ENCODE data around the gene EEF2K.
"Not testable (repeated sequence)": the region's sequence is repeated elsewhere in the genome, so short reads cannot be mapped to it uniquely, and the experiment has no call there.

The EEF2K gene

DNA sequence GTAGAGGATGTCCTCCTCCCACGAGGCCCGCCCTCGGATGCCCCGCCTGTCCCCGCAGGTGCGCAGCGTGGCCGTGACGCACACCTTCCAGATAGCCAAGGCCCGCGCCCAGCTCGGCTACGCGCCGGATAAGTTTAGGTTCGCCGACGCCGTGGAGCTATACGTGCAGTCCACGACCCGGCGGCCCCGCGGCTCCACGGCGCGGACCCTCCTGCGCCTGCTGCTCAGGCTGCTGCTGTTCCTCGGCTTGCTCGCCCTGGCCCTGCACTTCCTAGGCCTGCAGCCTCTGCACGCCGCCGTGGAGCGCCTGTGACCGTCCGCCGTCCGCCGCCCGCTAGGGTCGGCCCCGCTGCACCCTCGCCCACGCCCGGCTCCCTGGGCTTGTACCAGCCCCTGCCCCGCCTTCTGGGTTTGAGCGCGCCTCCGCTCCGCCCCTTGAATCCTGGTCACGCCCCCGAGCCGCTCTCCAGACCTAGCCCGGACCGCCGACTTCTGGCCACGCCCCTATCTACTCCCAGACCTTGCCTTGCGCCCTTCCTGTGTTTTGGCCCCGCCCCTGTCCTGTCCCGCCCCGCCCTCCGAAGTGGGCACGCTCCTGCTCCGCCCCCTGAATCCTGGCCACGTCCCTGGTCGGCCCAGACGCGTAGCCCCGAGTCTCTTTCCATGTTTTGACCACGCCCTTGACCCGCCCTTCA lies 15.8 kb upstream of the EEF2K start:
- DNase-seq (ENCODE audit: low read depth) = peak; percentile 92

DNA sequence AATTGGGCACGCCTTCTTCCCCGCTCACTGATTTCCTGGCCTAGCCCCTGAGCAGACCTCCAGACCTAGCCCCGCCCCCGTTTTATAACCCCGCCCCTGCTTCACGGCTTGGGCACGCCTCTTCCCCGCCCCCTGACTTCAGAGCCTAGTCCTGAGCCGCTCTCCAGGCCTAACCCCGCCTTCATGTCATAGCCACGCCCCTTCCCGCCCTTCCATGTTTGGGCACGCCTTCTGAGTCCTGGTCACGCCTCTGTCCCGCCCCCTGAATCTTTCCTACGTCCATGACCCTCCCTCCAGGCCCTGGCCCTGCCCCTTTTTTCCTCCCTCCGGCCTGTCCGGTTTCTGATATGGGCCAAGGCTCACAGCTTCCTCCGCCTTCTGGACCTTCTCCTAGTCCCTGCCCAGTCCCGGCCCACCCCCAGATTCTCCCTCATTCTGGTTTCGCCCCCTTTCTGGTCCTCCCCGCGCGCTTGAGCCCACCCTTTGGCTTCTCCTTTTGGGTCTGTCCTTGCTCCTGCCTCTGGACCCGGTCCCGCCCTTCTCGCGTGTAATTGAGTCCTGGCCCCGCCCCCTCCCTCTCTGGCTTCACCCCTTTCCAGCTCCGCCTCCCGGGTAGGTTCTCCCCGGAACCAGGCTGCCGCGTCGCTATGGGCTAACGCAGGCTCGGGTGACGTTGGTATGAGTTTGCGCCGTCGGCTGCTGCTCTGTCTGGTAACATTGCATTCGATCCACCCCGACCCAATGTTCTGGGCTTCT lies 15.1 kb upstream of the EEF2K start:
- peak; percentile 99 for DNase-seq (ENCODE audit: low read depth)

DNA sequence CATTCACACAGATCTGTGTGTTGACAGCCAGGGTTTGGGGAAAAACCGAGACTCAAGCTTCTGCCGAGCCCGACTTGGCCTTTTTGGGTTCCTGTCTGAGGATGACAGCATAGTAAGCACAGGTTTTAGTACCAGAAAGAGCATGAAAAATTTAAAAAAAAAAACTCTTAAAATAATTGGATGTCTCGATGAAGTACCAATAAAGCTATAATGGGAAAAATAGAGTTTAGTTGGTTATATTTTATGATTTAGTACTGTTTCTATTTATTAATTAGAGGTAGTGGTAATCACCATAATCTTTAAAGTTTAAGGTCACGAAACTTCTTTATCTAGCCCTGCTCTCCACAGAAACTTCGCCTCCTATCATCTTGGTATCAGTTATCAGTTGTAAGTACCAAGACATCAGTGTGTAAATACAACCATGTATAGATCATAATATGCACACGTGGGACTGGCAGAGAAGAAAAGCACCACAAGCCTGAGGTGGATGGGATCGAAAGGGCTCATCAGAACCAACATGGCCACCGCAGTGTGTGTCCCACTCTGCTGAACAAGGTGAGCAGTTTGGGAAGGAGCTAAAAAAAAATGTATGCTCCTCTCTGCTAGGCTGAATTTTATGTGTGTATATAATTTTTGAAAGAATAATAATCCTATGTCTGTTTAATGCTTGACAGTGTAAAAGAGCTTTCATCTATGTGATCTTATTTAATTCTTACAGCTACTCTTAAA lies 14.4 kb upstream of the EEF2K start:
- DNase-seq (ENCODE audit: low read depth) = no peak

DNA sequence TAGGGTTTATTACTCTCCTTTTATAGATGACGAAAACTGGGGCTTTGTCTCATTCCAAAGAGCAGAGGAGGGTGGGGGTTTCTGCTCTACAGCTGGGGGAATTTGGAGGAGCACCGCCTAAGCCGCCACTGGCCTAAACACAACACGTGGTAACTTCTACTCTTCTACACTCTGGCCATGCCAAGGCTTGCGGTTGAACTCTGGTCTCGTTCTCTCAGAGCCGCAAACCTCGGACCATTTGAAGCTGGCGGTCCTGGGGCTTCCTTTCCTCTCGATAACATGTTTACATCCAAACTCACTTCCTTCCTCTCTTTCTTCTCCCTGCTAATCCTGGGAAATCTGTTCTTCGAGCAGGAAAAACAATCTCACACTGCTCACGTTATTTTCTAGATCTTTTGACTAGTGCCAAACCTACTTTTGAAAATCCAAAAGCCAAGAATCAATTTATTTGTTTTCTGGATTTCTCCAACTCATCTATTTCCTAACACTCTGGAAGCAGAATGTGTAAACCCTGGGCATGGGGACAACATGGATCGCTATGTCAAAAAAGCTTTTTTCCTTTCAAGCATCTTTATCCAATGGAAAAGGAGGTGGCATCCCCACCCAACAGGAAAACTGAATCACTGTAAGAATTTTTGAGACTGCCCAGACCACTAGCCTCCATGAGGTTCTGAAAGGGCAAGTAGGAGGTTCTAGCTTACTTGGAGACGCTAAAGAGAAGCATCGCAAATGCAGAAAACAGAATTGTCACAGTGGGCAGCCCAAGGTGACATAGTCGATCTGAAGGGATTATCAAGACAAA lies 13.6 kb upstream of the EEF2K start:
- peak; percentile 46 for DNase-seq (ENCODE audit: low read depth)

DNA sequence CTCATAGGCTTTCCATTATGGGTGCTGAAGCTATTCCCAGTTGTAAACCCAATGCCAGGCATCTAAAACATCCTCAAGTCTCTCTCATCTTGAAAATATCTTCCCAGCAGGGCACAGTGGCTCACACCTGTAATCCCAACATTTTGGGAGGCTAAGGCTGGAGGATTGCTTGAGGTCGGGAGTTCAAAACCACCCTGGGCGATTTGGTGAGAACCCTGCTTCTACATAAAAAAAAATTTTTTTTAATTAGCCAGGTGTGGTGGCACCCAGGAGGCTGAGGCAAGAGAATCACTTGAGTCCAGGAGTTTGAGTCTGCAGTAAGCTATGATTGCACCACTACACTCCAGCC lies 13.0 kb upstream of the EEF2K start:
- no peak for DNase-seq (ENCODE audit: low read depth)

DNA sequence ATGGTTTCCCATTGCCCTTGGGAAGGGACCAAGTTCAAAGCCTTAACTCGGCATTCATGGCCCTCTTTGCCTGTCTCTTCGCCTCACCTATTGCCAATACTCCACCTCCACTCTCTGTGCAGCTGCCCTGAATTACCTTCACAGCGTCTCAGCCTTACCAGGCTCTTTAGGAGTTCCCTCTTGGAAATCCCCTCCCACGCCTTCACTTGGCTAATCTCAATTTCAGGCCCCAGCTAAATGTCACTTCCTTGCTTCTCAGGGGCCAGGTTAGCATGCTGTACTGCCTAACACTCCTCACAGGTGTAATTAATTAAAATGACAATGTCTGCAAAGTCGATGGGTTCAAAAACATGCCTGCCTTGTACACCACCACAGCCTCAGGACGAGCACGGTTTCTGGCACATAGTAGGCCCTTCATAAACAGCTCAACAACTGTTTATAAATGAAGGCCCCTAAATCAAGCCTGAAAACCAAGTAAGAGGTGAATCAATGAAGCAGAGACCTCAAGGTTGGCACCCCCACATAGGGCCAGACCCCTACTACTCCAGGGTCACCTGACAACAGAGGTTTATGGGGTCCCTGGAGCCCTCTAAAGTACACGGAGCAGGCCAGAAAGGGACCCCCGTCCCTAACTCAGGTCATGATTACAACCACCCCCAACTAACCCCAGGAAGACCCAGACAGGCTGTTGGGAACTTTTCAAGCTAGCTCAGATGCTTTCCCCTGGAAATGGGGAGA lies 11.2 kb upstream of the EEF2K start:
- DNase-seq (ENCODE audit: low read depth) = peak; percentile 10

DNA sequence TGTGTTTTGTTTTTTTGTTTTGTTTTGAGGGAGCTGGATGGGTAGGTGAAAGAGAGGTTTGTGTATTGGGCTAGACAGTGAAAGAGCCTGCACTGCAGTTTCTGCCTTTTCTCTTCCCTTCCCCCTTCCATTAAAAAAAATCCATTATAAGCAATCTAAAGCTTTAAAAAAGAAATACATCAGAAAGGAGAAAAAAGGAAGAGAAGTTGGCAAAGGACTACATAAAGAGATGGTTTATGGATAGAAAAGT lies 10.7 kb upstream of the EEF2K start:
- no peak for DNase-seq (ENCODE audit: low read depth)

DNA sequence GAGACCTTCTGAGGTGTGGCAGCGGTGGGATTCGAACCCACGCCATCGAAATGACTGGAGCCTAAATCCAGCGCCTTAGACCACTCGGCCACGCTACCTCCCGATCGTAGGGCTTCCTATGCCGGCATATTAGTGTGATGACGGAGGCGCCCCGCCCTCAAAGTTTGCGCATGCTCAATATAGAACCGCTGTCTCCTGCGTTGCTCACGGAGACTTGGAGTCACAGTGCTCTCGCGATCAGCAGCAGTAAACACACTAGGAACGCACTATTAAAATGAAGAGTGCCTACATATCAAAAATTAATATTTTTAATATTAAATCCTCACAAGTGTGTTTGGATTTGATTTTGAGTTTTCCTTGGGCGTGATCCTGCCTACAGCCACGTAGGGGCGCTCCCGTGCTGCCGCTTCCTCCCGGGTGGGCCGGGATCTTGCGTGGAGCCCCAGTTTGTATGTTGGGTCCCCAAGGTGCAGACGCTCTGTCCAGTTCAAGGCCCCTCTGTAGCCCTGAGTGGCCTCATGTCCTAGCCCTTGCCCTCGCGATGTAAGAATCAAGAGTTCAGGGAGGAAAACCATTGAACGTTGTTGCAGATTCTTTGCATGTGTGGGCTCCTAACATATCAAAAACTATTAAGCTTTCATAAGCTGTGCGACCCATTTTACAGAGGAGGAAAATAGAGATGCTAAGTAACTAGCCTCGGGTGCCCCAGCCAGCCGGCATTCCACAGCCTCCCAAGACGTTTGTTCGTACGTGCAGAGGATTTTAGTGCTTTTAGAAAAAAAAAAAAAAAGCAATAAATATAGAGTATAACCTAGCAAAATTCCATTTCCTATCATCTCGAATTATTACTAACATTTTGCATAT lies 10.2 kb upstream of the EEF2K start:
- DNase-seq (ENCODE audit: low read depth) = peak; percentile 81

DNA sequence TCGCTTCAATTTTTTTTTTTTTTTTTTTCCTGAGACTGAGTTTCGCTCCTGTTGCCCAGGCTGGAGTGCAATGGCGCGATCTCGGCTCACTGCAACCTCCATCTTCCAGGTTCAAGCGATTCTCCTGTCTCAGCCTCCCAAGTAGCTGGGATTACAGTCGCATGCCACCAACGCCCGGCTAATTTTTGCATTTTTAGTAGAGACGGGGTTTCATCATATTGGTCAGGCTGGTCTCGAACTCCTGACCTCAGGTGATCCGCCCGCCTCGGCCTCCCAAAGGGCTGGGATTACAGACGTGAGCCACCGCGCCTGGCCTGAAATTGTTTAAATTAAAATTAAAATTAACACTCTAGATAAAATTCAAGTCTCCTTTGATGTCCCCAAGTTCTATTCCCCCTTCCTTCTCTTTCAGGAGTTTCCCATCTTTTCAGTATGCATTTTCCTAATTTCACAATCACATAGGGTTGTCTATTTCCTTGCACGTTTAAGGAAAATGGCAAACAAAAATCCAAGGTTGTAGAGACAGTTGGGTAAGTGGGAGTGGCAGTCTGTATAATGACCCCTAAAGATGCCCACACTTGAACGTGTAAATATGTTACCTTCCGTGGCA lies 9.4 kb upstream of the EEF2K start:
- not testable (repeated sequence) for DNase-seq (ENCODE audit: low read depth)

DNA sequence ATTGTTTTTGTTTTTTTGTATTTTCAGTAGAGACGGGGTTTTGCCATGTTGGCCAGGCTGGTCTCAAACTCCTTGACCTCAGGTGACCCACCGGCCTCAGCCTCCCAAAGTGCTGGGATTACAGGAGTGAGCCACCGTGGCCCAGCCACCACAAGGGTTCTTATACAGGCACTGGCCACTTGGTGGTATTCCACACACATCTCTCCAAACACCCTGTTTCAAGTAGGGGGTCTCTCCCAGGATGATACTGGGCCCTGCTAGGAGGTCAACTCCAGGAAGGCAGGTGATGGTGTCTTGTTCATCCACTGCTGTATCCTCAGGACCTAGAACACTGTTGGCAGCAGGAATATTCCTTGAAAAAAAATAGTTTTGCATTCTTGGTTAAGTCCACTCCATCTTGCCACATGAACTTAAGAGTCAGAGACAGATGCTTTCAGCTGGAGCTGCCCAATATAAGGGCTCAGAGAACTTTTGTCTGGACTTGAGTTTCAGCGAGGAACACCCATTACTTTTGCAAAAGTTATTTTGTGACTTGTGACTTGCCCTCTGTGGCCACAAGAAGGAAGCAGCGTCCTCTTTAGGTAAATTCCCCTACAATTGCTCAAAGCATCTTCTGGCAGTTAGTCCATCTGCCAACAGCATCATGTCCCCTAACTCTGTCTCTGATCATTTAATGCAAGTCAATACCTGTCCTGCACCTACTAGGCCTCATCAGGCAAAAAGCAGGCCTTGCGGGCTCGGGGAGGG lies 7.4 kb upstream of the EEF2K start:
- DNase-seq (ENCODE audit: low read depth) = no peak

DNA sequence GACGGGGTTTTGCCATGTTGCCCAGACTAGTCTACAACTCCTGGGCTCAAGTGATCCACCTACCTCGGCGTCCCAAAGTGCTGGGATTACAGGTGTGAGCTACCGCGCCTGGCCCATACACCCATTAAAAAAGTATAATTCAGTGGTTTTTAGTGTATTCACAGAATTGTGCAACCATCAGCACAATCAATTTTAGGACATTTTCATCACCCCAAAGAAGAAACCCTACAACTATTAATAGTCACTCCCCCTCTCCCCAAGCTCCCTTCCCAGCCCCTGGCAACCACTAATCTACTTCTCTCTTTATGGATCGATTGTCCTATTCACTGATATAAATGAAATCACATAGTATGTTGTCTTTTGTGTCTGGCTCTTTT lies 3.8 kb upstream of the EEF2K start:
- no peak for DNase-seq (ENCODE audit: low read depth)

DNA sequence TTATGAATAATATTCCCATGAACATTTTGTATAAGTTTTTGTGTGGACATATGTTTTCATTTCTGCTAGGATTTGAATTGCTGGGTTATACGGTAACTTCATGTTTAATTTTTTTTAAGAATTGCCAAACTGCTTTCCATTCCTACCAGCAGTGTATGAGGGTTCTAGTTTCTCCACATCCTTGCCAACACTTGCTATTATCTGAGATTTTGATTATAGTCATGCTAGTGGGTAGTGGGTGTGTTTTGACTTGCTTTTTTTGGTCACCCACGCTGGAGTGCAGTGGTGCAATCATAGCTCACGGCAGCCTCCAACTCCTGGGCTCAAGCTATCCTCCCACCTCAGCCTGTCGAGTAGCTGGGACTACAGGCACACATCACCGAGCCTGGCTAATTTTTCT lies 3.0 kb upstream of the EEF2K start:
- no peak for DNase-seq (ENCODE audit: low read depth)

DNA sequence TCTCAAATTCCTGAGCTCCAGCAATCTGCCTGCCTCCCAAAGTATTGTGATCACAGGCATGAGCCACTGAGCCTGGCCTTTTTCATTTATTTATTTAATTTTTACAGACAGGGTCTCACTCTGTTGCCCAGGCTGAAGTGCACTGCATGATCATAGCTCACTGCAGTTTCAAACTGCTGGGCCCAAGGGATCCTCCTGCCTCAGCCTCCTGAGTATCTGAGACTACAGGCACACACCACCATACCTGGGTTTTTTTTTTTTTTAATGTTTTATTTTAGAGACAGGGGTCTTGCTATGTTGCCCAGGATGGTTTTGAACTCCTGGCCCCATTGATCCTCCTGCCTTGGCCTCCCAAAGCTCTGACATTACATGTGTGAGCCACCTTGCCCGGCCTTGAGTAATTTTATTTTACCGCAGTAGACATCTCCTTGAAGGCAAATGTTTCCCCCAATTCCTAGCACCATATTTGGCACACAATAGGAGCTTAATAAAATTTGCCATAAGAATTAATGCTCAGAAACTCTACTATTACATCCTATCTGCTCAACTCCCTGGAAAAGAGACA lies 1.9 kb upstream of the EEF2K start:
- no peak for DNase-seq (ENCODE audit: low read depth)

DNA sequence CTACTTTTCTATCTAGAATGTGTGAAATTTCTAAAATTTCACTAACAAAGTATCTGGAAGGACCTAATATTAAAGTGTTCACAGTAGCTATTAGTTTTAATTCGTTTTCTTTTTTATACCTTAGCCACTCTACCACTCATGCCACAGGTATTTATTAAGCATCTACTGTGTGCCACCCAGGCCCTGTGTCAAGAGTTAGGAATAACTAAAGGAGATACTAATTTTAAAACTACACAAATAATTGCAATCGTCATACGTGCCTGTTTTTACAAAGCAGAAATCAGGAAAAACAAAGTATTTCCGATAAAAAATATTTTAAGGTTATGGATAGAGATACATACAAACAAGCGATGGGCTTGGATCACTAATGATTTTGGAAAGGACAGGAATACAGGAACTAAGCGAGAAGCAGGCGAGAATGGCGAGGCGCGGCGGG lies 483 bp upstream of the EEF2K start:
- DNase-seq (ENCODE audit: low read depth) = no peak

DNA sequence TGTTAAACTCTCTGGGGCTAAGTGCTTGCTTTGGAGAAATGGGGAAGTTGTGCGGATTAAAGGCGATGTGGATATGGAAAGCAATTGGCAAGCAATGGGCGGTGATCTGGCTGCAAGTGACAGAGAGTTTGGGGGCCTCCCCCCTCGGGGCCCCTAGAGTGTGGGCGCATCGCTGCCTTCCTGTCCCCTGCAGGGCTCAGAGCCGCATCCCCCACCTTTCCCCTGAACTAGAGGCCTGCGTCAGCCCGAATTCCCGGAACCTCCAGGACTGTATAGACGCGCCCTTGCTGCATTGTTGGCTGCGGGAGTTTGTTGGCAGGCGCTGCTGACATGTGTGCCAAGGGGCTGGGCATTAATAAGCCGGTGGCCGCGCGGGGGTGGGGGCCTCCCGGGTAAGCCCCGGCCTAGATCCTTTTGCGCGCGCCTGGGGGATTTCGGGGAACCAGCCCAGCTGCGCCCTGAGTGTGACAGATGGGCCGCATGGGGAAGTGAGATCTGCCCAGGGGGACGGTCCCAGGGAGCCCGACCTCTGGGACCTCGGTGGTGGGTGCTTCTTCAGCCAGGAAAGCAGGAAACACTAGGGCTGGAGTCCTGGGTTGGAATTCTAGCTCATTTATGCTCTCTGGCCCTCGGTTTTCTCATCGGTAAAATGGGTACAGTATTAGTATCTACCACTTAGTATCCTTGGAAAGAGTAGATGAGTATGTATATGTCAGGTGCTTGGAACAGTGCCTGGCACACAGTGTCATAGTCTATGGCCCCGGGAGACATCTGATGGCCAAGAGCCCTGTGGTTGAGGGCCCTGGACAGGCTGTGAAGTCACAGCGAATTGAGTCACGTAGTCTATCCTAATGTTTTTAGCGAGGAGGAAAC lies 1.0 kb downstream of the EEF2K start:
- peak; percentile 56 for DNase-seq (ENCODE audit: low read depth)

DNA sequence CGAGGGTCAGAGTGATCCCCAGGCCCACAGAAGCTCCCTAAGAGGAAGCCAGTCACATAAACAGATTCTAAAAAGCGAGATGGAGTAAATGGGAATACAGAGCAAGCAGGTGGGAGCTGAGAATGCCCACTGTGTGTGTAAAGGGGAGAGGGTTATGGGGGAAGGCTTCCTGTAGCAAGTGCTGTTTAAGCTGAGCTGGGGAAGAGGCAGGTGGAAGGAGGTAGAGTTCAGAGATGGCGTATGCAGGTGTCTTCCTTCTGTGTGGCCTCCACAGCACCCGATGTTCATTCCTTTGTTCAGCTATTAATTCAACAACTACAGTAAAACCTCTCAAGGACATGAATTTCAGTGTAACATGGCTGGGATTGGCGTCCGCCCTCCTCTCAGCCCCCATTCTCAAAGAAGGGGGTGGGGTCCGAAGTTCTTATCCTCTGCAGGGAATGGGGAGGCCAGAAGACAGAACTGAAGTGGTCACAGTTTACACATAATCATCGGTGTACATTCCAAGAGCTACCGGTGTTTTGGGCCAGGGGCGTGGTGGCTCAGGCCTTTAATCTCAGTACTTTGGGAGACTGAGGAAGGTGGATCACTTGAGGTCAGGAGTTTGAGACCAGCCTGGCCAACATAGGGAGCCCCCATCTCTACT lies 1.8 kb downstream of the EEF2K start:
- DNase-seq (ENCODE audit: low read depth) = no peak

DNA sequence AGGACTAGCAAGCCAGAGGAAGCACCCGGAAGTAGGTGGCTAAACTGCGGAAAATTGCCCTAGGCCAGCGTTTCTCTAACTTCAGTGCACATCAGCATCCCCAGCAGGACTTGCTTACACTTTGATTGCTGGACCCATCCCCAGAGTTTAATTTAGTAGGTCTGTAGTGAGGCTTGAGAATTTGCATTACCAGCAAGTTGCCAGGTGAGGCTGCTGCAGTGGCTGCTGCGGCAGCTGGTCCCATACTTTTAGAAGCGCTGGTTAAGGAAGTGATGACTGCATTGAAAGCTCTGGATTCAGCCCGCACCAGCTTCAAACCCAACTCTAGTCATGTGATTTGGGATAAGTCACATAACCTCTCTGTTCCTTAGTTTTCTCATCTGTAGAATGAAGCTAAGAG lies 4.2 kb downstream of the EEF2K start:
- no peak for DNase-seq (ENCODE audit: low read depth)

DNA sequence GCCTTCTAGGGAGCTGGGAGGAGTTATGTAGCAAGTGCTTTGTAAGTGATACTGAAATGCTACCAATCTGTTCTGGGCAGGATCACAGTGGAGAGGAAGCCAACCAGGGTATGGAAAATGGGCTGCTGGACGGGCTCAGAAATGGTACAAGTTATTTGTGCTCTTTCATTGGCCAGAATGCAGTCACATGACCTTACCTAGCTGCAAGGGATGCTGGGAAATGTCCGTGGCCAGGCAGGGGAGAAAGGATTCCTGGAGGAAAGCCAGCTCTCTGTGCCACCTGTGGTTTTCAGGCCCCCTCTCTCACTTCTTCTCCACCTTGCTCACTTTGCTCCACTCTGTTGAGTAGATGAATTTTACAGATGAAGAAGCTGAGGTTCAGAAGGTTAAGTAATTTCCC lies 4.8 kb downstream of the EEF2K start:
- no peak for DNase-seq (ENCODE audit: low read depth)
